Upper lobe of left lung (tissue), 6 donors: ENCODE measurements around the gene TRAP1. TPM values are rescaled to one million over a fixed set of nuclear protein-coding genes. Genes with fewer than 3 reads are reported as not detected.
"Not testable (repeated sequence)": the region's sequence is repeated elsewhere in the genome, so short reads cannot be mapped to it uniquely, and the experiment has no call there.

ENCODE experiments used
- ATAC-seq, 2 donors: fragments of 200-7000 bp; cut with Tn5 transposase; one replicate each; pipeline ENCODE4 v1.9.1; 2022; ENCODE audit warnings: mild to moderate bottlenecking in 2 of 2, moderate library complexity in 2 of 2; ENCODE audit not compliant: low FRiP score in 2 of 2
- DNase-seq, 2 donors: peaks; one replicate each; pipeline ENCODE4 v3.0.0-alpha.2; 2019 to 2020
- H3K27ac ChIP-seq, 4 donors: fragments of 200-600 bp; sonication (generic); one replicate each; pipeline ENCODE4 v1.5.1; 2016 to 2019
- H3K27me3 ChIP-seq, 4 donors: fragments of 200-600 bp; sonication (generic); one replicate each; pipeline ENCODE4 v1.5.1; 2017 to 2019
- H3K36me3 ChIP-seq, 4 donors: fragments of 200-600 bp; sonication (generic); one replicate each; pipeline ENCODE4 v1.5.1; 2016 to 2019
- H3K4me1 ChIP-seq, 4 donors: fragments of 200-600 bp; sonication (generic); one replicate each; pipeline ENCODE4 v1.5.1; 2018 to 2019
- H3K4me3 ChIP-seq, 4 donors: fragments of 200-600 bp; sonication (generic); one replicate each; pipeline ENCODE4 v1.5.1; 2017 to 2019; ENCODE audit warnings: mild to moderate bottlenecking in 2 of 4, moderate library complexity in 1 of 4
- H3K9me3 ChIP-seq, 4 donors: fragments of 200-600 bp; sonication (generic); one replicate each; pipeline ENCODE4 v1.5.1; 2018 to 2019
- EP300 ChIP-seq, 4 donors: sonication (generic); formaldehyde crosslinking; IDR thresholded peaks; one replicate each; pipeline ENCODE4 v1.5.1; 2017; ENCODE audit warnings: antibody characterized with exemption in 4 of 4, control low read depth in 2 of 4
- POLR2A ChIP-seq, 4 donors: fragments of 450-650 bp; IDR thresholded peaks; one replicate each; pipeline ENCODE4 v1.5.1; 2016 to 2017; ENCODE audit warnings: antibody characterized with exemption in 4 of 4, mild to moderate bottlenecking in 2 of 4
- POLR2AphosphoS5 ChIP-seq, 2 donors: sonication (generic); formaldehyde crosslinking; IDR thresholded peaks; one replicate each; pipeline ENCODE4 v1.5.1; 2017; ENCODE audit warnings: antibody characterized with exemption in 2 of 2
- WGBS, 2 donors: methylation state at CpG; one replicate each; pipeline ENCODE4 v1.1.5; 2017 to 2018; 5-methylcytosine and 5-hydroxymethylcytosine counted together
- total RNA-seq, 6 donors: library from RNA; depleted of rRNA in 4 of 6; stranded (reverse); fragments of >200 nt in 4 of 6; gene quantifications; one replicate each; pipeline versions ENCODE4 v1.1.0 to v1.2.1, GENCODE V29; 2016 to 2021
- TF ChIP-seq, protein P1 (sequence below), 6 experiments: fragments of 450-650 bp in 4 of 6; fragments of 200-600 bp in 2 of 6; sonication (generic) in 2 of 6; IDR thresholded peaks; one replicate each; pipeline ENCODE4 v1.5.1; 2016 to 2019; ENCODE audit warnings: antibody characterized with exemption in 6 of 6
- donor health status: DM: no; HTN: no; CAD: no; lungs with moderate emphysema.
- donor health status: DM: no; HTN: yes; CAD: no; lungs with severe emphysema.

The TRAP1 gene
- total RNA-seq, 6 donors from 2014 or later, result 48.0 to 81.7 (median 55.0) TPM

DNA sequence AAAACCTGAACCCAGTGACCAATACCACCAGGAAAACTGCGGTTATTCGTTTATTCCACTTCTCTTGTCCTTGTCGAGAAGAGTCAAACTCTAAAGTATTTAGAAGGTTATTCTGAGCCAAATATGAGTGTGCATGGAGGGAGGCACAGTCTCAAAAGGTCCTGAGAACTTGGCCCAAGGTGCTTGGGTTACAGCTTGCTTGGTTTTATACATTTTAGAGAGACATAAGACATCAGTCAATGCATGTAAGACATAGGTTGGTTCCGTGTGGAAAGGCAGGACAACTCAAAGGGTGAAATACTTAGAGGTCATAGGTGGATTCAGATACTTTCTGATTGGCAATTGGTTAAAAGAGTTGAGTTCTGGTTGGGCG is 681 bp upstream of the TRAP1 start:
- Histone ChIP-seq H3K27me3 (no peaks in the 10 kb centered on the region), H3K27ac (peak overlapping the region; percentile 86 to 92 (median 90)), H3K4me1 (peaks cover 11 to 18% (median 14%) of the 10 kb centered on the region in 4 donors), H3K4me3 (peak overlapping the region; percentile 64 to 98 (median 88)), H3K36me3 (no peaks in the 10 kb centered on the region), H3K9me3 (no peaks in the 10 kb centered on the region)
- no peak for DNase-seq
- TF ChIP-seq EP300 (IDR thresholded peaks at IDR 0.05) (no peak), POLR2A (IDR thresholded peaks at IDR 0.05) (no peak), POLR2AphosphoS5 (IDR thresholded peaks at IDR 0.05) (no peak)
- TF ChIP-seq, protein P1, sequence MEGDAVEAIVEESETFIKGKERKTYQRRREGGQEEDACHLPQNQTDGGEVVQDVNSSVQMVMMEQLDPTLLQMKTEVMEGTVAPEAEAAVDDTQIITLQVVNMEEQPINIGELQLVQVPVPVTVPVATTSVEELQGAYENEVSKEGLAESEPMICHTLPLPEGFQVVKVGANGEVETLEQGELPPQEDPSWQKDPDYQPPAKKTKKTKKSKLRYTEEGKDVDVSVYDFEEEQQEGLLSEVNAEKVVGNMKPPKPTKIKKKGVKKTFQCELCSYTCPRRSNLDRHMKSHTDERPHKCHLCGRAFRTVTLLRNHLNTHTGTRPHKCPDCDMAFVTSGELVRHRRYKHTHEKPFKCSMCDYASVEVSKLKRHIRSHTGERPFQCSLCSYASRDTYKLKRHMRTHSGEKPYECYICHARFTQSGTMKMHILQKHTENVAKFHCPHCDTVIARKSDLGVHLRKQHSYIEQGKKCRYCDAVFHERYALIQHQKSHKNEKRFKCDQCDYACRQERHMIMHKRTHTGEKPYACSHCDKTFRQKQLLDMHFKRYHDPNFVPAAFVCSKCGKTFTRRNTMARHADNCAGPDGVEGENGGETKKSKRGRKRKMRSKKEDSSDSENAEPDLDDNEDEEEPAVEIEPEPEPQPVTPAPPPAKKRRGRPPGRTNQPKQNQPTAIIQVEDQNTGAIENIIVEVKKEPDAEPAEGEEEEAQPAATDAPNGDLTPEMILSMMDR (IDR thresholded peaks at IDR 0.05), result no peak
- 29 to 31% methylated on average over 5 of the region's 5 CpGs for WGBS, 2 donors
- ATAC-seq, result no peak

DNA sequence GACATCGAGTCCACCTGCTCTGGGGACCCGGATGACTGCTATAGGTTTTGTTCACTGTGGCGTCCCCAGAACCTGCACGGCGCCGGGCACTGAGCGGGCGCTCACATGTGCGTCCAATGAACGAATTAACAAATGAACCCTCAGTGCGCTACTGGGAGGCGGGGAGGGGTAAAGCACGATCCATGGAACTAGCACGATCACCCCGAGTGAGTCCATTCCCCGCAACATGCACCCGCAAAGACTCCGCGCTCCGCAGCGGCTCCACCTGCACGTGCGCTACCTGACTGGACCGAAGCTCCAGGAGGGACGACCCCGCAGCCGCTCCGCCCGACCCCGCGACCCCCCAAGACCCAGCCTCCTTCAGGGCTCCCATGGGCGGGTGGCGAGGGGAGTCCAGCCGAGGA is 491 bp downstream of the TRAP1 start:
- Histone ChIP-seq H3K27ac (peak overlapping the region; percentile 86 to 92 (median 90)), H3K27me3 (no peaks in the 10 kb centered on the region), H3K4me1 (peaks cover 11 to 18% (median 14%) of the 10 kb centered on the region in 4 donors), H3K9me3 (no peaks in the 10 kb centered on the region), H3K4me3 (peak overlapping the region; percentile 84 to 98 (median 93)), H3K36me3 (no peaks in the 10 kb centered on the region)
- ATAC-seq (peak in 1 of 2 donors; percentile 41), DNase-seq (peak in 1 of 2 donors; percentile 31)
- 0 to 7% methylated on average over 5 to 19 of the region's 34 CpGs for WGBS, 2 donors
- TF ChIP-seq, protein P1 (IDR thresholded peaks at IDR 0.05), result no peak
- TF ChIP-seq EP300 (IDR thresholded peaks at IDR 0.05) (no peak), POLR2AphosphoS5 (IDR thresholded peaks at IDR 0.05) (no peak), POLR2A (IDR thresholded peaks at IDR 0.05) (no peak)

DNA sequence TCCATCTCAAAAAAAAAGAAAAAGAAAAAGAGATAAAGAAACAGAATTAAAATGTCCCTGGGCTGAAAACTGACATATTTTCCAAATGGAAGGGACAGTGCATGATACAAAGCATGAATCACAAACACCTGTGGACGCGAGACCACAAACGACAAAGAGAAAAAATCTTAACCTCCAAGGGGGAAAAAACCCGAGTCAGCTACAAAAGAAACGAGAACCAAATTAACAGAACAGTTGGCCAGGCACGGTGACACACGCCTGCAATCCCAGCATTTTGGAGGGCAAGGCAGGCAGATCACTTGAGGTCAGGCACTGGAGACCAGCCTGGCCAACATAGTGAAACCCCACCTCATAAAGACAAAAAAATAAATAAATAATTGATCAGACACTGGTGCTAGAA is 1.9 kb downstream of the TRAP1 start:
- no peak overlapping the region for H3K4me3 ChIP-seq
- H3K9me3 ChIP-seq, result no peaks in the 10 kb centered on the region
- no peak overlapping the region for H3K27ac ChIP-seq
- DNase-seq (no peak), ATAC-seq (no peak)
- TF ChIP-seq POLR2AphosphoS5 (IDR thresholded peaks at IDR 0.05), result no peak
- TF ChIP-seq, protein P1 (IDR thresholded peaks at IDR 0.05), result no peak
- no peak for TF ChIP-seq POLR2A (IDR thresholded peaks at IDR 0.05)
- TF ChIP-seq EP300 (IDR thresholded peaks at IDR 0.05), result no peak
- WGBS, 2 donors, result 93 to 95% methylated on average over 7 of the region's 7 CpGs
- H3K27me3 ChIP-seq, result no peaks in the 10 kb centered on the region
- peaks cover 11 to 18% (median 14%) of the 10 kb centered on the region in 4 donors for H3K4me1 ChIP-seq
- no peaks in the 10 kb centered on the region for H3K36me3 ChIP-seq

DNA sequence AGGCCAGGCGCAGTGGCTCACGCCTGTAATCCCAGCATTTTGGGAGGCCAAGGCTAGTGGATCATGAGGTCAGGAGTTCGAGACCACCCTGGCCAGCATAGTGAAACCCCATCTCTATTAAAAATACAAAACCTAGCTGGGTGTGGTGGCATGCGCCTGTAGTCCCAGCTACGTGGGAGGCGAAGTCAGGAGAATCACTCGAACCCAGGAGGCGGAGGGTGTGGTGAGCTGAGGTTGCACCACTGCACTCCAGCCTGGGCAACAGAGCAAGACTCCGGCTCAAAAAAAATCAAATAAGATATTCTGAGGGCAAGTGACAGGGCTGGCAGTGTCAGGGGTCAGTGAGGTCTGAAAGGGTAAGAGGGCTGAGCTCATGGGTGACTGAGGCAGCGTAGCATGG is 2.9 kb downstream of the TRAP1 start:
- not testable (repeated sequence) for DNase-seq, H3K36me3 ChIP-seq, H3K9me3 ChIP-seq, ATAC-seq, H3K27ac ChIP-seq, H3K27me3 ChIP-seq, H3K4me3 ChIP-seq
- WGBS, 2 donors, result 95 to 98% methylated on average over 10 of the region's 10 CpGs
- H3K4me1 ChIP-seq, result peaks cover 11 to 18% (median 14%) of the 10 kb centered on the region in 4 donors

DNA sequence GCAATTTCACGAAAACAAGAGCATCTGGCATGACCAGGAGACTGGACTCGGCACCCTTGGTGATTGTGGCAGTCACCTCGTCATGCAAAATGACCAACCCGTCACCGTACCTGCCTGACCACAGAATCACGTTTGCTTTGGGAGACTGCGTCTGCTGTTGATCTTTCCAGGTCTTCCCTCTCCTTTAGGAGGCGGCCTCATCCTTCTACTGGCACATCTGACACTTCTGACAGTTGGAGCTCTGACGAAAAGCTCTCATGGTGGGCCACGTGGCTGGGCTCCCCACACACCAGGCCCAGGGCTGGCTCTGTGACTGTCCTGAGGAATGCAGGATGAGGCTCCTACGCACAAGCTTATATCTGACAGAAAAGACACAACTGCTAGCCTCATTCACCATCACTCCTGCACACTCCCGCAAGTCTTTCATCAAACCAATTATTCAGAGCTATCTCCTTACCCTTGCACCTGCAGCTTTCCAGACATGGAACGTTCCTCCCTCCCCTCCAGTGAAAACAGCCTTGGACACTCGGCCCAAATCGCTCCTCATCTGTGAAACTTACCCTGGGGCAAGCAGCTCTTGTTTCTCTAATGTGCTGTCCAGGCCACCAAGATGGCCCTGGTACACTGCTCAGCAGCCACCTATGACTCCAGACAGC is 3.6 kb downstream of the TRAP1 start:
- H3K27ac ChIP-seq, result no peak overlapping the region
- peaks cover 11 to 18% (median 14%) of the 10 kb centered on the region in 4 donors for H3K4me1 ChIP-seq
- no peak overlapping the region for H3K4me3 ChIP-seq
- no peaks in the 10 kb centered on the region for H3K9me3 ChIP-seq
- ATAC-seq (no peak), DNase-seq (no peak)
- TF ChIP-seq, protein P1 (IDR thresholded peaks at IDR 0.05), result no peak
- no peak for TF ChIP-seq POLR2A (IDR thresholded peaks at IDR 0.05)
- TF ChIP-seq EP300 (IDR thresholded peaks at IDR 0.05), result no peak
- TF ChIP-seq POLR2AphosphoS5 (IDR thresholded peaks at IDR 0.05), result no peak
- no peaks in the 10 kb centered on the region for H3K27me3 ChIP-seq
- peaks cover 0 to 7% (median 0%) of the 10 kb centered on the region in 4 donors for H3K36me3 ChIP-seq
- WGBS, 2 donors, result 88 to 91% methylated on average over 15 of the region's 15 CpGs
